ENCODE results near the gene ABHD12B. TPM values are rescaled to one million over a fixed set of nuclear protein-coding genes. Genes with fewer than 3 reads are reported as not detected.

ABHD12B gene
- total and polyA plus RNA-seq, 2 of the 13 experiments (the other 11 are each of a cell fraction or from before 2014, with no cell fraction given): not detected

GRCh38 chr14:50935126-50936015 lies 63.5 kb downstream of the ABHD12B start (continued):
- TF ChIP-seq, protein P1, sequence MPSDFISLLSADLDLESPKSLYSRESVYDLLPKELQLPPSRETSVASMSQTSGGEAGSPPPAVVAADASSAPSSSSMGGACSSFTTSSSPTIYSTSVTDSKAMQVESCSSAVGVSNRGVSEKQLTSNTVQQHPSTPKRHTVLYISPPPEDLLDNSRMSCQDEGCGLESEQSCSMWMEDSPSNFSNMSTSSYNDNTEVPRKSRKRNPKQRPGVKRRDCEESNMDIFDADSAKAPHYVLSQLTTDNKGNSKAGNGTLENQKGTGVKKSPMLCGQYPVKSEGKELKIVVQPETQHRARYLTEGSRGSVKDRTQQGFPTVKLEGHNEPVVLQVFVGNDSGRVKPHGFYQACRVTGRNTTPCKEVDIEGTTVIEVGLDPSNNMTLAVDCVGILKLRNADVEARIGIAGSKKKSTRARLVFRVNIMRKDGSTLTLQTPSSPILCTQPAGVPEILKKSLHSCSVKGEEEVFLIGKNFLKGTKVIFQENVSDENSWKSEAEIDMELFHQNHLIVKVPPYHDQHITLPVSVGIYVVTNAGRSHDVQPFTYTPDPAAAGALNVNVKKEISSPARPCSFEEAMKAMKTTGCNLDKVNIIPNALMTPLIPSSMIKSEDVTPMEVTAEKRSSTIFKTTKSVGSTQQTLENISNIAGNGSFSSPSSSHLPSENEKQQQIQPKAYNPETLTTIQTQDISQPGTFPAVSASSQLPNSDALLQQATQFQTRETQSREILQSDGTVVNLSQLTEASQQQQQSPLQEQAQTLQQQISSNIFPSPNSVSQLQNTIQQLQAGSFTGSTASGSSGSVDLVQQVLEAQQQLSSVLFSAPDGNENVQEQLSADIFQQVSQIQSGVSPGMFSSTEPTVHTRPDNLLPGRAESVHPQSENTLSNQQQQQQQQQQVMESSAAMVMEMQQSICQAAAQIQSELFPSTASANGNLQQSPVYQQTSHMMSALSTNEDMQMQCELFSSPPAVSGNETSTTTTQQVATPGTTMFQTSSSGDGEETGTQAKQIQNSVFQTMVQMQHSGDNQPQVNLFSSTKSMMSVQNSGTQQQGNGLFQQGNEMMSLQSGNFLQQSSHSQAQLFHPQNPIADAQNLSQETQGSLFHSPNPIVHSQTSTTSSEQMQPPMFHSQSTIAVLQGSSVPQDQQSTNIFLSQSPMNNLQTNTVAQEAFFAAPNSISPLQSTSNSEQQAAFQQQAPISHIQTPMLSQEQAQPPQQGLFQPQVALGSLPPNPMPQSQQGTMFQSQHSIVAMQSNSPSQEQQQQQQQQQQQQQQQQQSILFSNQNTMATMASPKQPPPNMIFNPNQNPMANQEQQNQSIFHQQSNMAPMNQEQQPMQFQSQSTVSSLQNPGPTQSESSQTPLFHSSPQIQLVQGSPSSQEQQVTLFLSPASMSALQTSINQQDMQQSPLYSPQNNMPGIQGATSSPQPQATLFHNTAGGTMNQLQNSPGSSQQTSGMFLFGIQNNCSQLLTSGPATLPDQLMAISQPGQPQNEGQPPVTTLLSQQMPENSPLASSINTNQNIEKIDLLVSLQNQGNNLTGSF (CRISPR knock-in tag; IDR thresholded peaks at IDR 0.05): no peak
- peak; percentile 94 for TF ChIP-seq ZNF292 (CRISPR knock-in tag; IDR thresholded peaks at IDR 0.05; ENCODE audit: borderline replicate concordance, low read depth)
- no peak for TF ChIP-seq ZNF7 (CRISPR knock-in tag; IDR thresholded peaks at IDR 0.05)
- TF ChIP-seq, protein P2, sequence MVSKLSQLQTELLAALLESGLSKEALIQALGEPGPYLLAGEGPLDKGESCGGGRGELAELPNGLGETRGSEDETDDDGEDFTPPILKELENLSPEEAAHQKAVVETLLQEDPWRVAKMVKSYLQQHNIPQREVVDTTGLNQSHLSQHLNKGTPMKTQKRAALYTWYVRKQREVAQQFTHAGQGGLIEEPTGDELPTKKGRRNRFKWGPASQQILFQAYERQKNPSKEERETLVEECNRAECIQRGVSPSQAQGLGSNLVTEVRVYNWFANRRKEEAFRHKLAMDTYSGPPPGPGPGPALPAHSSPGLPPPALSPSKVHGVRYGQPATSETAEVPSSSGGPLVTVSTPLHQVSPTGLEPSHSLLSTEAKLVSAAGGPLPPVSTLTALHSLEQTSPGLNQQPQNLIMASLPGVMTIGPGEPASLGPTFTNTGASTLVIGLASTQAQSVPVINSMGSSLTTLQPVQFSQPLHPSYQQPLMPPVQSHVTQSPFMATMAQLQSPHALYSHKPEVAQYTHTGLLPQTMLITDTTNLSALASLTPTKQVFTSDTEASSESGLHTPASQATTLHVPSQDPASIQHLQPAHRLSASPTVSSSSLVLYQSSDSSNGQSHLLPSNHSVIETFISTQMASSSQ (IDR thresholded peaks at IDR 0.05; ENCODE audit: low read depth): peak; percentile 48; the same call in 1 of the 2 replicates
- TF ChIP-seq, protein P2 (CRISPR knock-in tag; IDR thresholded peaks at IDR 0.05; ENCODE audit: borderline replicate concordance): peak; percentile 61; the same call in 1 of the 2 replicates
- no peak for TF ChIP-seq SIN3B (IDR thresholded peaks at IDR 0.05; ENCODE audit: low read length)
- TF ChIP-seq, protein P3, sequence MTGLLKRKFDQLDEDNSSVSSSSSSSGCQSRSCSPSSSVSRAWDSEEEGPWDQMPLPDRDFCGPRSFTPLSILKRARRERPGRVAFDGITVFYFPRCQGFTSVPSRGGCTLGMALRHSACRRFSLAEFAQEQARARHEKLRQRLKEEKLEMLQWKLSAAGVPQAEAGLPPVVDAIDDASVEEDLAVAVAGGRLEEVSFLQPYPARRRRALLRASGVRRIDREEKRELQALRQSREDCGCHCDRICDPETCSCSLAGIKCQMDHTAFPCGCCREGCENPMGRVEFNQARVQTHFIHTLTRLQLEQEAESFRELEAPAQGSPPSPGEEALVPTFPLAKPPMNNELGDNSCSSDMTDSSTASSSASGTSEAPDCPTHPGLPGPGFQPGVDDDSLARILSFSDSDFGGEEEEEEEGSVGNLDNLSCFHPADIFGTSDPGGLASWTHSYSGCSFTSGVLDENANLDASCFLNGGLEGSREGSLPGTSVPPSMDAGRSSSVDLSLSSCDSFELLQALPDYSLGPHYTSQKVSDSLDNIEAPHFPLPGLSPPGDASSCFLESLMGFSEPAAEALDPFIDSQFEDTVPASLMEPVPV (CRISPR knock-in tag; IDR thresholded peaks at IDR 0.05): no peak
- TF ChIP-seq SP1 (IDR thresholded peaks at IDR 0.05): no peak
- no peak for TF ChIP-seq SP1 (CRISPR knock-in tag; IDR thresholded peaks at IDR 0.05)
- TF ChIP-seq ZBTB1 (CRISPR knock-in tag; IDR thresholded peaks at IDR 0.05; ENCODE audit: borderline replicate concordance): no peak
- TF ChIP-seq SP140L (CRISPR knock-in tag; IDR thresholded peaks at IDR 0.05; ENCODE audit: borderline replicate concordance): no peak
- 0 out of 2 replicates have a peak, but pooled peaks have one; percentile 33 for TF ChIP-seq ZNF777 (CRISPR knock-in tag; IDR thresholded peaks at IDR 0.05)
- TF ChIP-seq NBN (conservative IDR thresholded peaks at IDR 0.05): no peak
- TF ChIP-seq, protein P4, sequence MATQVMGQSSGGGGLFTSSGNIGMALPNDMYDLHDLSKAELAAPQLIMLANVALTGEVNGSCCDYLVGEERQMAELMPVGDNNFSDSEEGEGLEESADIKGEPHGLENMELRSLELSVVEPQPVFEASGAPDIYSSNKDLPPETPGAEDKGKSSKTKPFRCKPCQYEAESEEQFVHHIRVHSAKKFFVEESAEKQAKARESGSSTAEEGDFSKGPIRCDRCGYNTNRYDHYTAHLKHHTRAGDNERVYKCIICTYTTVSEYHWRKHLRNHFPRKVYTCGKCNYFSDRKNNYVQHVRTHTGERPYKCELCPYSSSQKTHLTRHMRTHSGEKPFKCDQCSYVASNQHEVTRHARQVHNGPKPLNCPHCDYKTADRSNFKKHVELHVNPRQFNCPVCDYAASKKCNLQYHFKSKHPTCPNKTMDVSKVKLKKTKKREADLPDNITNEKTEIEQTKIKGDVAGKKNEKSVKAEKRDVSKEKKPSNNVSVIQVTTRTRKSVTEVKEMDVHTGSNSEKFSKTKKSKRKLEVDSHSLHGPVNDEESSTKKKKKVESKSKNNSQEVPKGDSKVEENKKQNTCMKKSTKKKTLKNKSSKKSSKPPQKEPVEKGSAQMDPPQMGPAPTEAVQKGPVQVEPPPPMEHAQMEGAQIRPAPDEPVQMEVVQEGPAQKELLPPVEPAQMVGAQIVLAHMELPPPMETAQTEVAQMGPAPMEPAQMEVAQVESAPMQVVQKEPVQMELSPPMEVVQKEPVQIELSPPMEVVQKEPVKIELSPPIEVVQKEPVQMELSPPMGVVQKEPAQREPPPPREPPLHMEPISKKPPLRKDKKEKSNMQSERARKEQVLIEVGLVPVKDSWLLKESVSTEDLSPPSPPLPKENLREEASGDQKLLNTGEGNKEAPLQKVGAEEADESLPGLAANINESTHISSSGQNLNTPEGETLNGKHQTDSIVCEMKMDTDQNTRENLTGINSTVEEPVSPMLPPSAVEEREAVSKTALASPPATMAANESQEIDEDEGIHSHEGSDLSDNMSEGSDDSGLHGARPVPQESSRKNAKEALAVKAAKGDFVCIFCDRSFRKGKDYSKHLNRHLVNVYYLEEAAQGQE (IDR thresholded peaks at IDR 0.05; ENCODE audit: borderline replicate concordance in 1 of 2, low read depth in 1 of 2, low read length in 2 of 2): no peak
